ENCODE measurements around the gene FNIP2. TPM values are rescaled to one million over a fixed set of nuclear protein-coding genes. Genes with fewer than 3 reads are reported as not detected.
"Not testable (repeated sequence)": the region's sequence is repeated elsewhere in the genome, so short reads cannot be mapped to it uniquely, and the experiment has no call there.

Gene FNIP2
- total and polyA plus RNA-seq, 9 of the 15 experiments (the other 6 are each of a cell fraction or from before 2014, with no cell fraction given) = 1.7 to 15.5 (median 8.3) TPM

GRCh38 chr4:158741326-158742021 is 27.4 kb upstream of the FNIP2 start (continued):
- no peak for TF ChIP-seq POLR2AphosphoS5 (IDR thresholded peaks at IDR 0.05; ENCODE audit: control insufficient read depth, insufficient read depth, low read depth, low read length)
- TF ChIP-seq NR2C1 (IDR thresholded peaks at IDR 0.05) = no peak
- no peak for TF ChIP-seq NR2C1 (tag; IDR thresholded peaks at IDR 0.05)

DNA sequence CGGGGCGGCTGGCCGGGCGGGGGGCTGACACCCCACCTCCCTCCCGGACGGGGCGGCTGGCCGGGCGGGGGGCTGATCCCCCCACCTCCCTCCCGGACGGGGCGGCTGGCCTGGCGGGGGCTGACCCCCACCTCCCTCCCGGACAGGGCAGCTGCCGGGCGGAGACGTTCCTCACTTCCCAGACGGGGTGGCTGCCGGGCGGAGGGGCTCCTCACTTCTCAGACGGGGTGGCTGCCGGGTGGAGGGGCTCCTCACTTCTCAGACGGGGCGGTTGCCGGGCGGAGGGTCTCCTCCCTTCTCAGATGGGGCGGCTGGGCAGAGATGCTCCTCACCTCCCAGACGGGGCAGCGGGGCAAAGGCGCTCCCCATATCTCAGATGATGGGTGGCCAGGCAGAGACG is 22.3 kb upstream of the FNIP2 start:
- H4K20me1 ChIP-seq (replicated peaks; ENCODE audit: control insufficient read depth, insufficient read depth, low read length); H3K9me1 ChIP-seq (ENCODE audit: control insufficient read depth, insufficient read depth, low read length); H3K4me2 ChIP-seq (ENCODE audit: insufficient read depth, low read length); H3K36me3 ChIP-seq (ENCODE audit: control insufficient read depth, insufficient read depth, low read length); H3K4me1 ChIP-seq (replicated peaks in 1 of 2; ENCODE audit: control insufficient read depth in 2 of 2, insufficient read depth in 2 of 2, low read length in 2 of 2); CTCF ChIA-PET (ENCODE audit: low intra/inter-chr PET ratio); BruUV-seq (replicated peaks); H3K27ac ChIP-seq (ENCODE audit: extremely low read depth, low read depth, low read length); FAIRE-seq; H3K9me3 ChIP-seq (replicated peaks; ENCODE audit: control insufficient read depth, insufficient read depth, low read depth, low read length); DNase-seq (ENCODE audit: extremely low read depth in 1 of 4, low spot score in 3 of 4); H3K4me3 ChIP-seq; ATAC-seq; intact Hi-C loops (cut with micrococcal nuclease); POLR2A ChIA-PET; H3K79me2 ChIP-seq (ENCODE audit: control insufficient read depth, insufficient read depth, low read length); H3K27me3 ChIP-seq (ENCODE audit: control insufficient read depth in 2 of 2, insufficient read depth in 2 of 2, low read length in 2 of 2); H2AFZ ChIP-seq (ENCODE audit: low read depth, low read length); H3K9ac ChIP-seq (ENCODE audit: insufficient read depth in 1 of 2, low read depth in 2 of 2, low read length in 2 of 2): not testable (repeated sequence)
- in situ Hi-C loops (cut with MboI) = loop anchor here (25.0 kb wide), 1 partner anchor 691 kb away; no protein-coding TSS in a partner anchor
- WGBS (ENCODE audit: insufficient coverage, low coverage, missing lambda C conversion rate) = no CpG with 5 or more reads among the region's 31 CpGs

DNA sequence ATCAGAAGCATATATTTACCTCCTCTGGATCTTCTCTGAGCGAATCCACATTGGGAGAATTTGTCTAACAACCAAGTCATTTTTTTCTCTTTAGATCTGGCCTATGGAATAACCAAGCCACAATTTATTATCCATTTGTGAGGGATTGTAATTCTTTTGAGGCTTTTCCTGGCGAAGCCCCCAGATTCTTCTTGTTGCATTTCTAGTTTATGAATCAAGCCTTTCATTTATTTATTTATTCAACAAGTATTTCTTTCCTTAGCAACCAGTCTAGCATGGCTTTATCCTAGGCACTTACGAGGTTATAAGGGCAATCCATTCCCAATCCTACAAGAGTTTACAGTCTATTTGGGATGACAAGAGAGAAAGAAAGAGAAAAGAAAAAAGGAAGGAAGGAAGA is 18.4 kb upstream of the FNIP2 start:
- no peak overlapping the region for H3K4me2 ChIP-seq (ENCODE audit: insufficient read depth, low read length)
- in situ Hi-C loops (cut with MboI) (no loop called here), intact Hi-C loops (cut with micrococcal nuclease) (no loop called here)
- H3K4me1 ChIP-seq (replicated peaks in 1 of 2; ENCODE audit: control insufficient read depth in 2 of 2, insufficient read depth in 2 of 2, low read length in 2 of 2) = no peaks in the 10 kb centered on the region; a peak in 1 of 5 replicates
- FAIRE-seq (no peak), ATAC-seq (no peak), DNase-seq (ENCODE audit: extremely low read depth in 1 of 4, low spot score in 3 of 4) (no peak)
- no peak overlapping the region for H3K4me3 ChIP-seq
- H3K27ac ChIP-seq (ENCODE audit: extremely low read depth, low read depth, low read length) = no peak overlapping the region
- no peaks in the 10 kb centered on the region for H3K9me3 ChIP-seq (replicated peaks; ENCODE audit: control insufficient read depth, insufficient read depth, low read depth, low read length)
- no peaks in the 10 kb centered on the region for H3K36me3 ChIP-seq (ENCODE audit: control insufficient read depth, insufficient read depth, low read length)
- BruUV-seq (replicated peaks) = no TSS peak
- no peaks in the 10 kb centered on the region for H4K20me1 ChIP-seq (replicated peaks; ENCODE audit: control insufficient read depth, insufficient read depth, low read length)
- H3K9me1 ChIP-seq (ENCODE audit: control insufficient read depth, insufficient read depth, low read length) = no peaks in the 10 kb centered on the region
- WGBS (ENCODE audit: insufficient coverage, low coverage, missing lambda C conversion rate) = 25% methylated on average over 3 of the region's 3 CpGs
- ChIA-PET CTCF (ENCODE audit: low intra/inter-chr PET ratio) (no interaction called here), POLR2A (no interaction called here)
- H3K9ac ChIP-seq (ENCODE audit: insufficient read depth in 1 of 2, low read depth in 2 of 2, low read length in 2 of 2) = no peak overlapping the region
- no peaks in the 10 kb centered on the region for H3K27me3 ChIP-seq (ENCODE audit: control insufficient read depth in 2 of 2, insufficient read depth in 2 of 2, low read length in 2 of 2)
- no peak overlapping the region; the same call in 1 of the 2 replicates for H2AFZ ChIP-seq (ENCODE audit: low read depth, low read length)
- TF ChIP-seq MXD1 (CRISPR knock-in tag; IDR thresholded peaks at IDR 0.05; ENCODE audit: borderline replicate concordance, poor library complexity, severe bottlenecking) = no peak
- TF ChIP-seq ZNF764 (CRISPR knock-in tag; IDR thresholded peaks at IDR 0.05; ENCODE audit: low read depth) = no peak
- no peak for TF ChIP-seq ZNF3 (CRISPR knock-in tag; IDR thresholded peaks at IDR 0.05)
- no peak for TF ChIP-seq ZNF217 (CRISPR knock-in tag; IDR thresholded peaks at IDR 0.05)
- no peak for TF ChIP-seq ELF1 (tag; IDR thresholded peaks at IDR 0.05)
- H3K79me2 ChIP-seq (ENCODE audit: control insufficient read depth, insufficient read depth, low read length) = no peaks in the 10 kb centered on the region

Measured in K562 (cell line).